ENCODE results near the gene HKDC1.

- TF ChIP-seq CTCF (IDR thresholded peaks at IDR 0.05; ENCODE audit: insufficient read depth, low read length): no peak
- TF ChIP-seq REST (IDR thresholded peaks at IDR 0.05; ENCODE audit: insufficient replicate concordance, low read depth): no peak
These were observed 6.9 kb downstream of the HKDC1 start for GRCh38 chr10:69226919-69227450.

Measured in HL-60 (cell line).